GM08714 (cell line): Measurements from ENCODE around the gene PAQR4.
A peak's percentile ranks its signal among the peaks of the same experiment; 100 is the strongest.

ENCODE experiments used
- H3K4me3 ChIP-seq: fragments of 200-500 bp; sonication (Bioruptor generic); 2 replicates; pipeline ENCODE4 v1.5.1; 2014; ENCODE audit warnings: mild to moderate bottlenecking, low read length, inconsistent platforms
- ZNF274 ChIP-seq: IDR thresholded peaks from 2 replicates; pipeline ENCODE4 v1.6.1; 2012; ENCODE audit warnings: mild to moderate bottlenecking, low read depth, low read length

The PAQR4 gene

DNA sequence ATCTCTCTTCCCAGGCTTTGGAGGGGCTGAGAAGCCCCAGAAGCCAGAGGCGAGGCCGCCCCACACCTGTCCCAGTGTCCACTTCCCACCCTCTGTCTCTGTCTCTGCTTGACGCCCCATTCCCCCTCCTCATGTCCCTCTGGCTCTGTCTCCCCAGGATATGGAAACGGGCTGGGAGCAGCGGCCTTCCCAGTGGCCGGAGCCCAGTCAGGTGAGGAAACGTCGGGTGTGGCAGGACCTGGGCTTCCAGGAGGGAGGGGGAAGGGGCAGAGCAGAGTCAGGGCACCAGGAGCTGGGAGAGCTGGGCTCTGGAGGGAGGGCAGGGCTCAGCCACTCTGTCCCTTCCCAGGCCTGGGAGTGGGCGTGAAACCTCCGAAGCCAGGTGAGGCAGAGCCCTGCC, 21.7 kb downstream of the PAQR4 start:
- TF ChIP-seq ZNF274 = no peak
- no peak overlapping the region for H3K4me3 ChIP-seq

DNA sequence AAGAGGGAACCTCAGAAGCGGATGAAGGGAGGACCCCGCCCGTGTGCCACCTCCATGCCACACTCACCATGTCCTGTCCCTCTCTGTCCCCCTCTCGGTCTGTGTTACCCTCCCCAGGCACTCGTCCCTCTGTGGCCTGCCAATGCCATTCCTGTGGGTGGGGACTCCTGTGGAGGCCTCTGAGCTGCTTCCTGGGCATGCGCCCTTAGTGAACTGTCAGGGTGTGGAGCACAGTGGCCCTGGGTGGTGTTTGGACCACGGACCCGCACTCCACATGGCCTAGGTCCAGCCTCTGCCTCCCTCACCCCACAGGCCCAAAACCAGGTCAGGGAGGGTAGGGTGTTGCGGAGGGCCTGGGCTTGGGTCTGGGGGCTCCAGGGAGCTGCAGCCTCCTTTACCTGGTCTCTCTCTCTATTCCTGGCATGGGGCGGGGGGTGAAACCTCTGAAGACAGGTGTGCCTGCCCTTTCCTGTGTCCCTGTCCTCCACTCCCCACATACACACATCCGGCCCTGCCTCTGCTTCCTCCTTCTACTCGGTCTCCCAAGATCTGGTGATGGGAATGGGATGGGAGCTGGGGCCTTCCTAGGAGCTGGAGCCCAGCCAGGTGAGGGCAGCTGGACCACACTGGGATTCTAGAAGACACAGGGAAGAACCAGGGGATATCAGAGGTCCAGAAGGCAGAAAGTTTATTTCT, 22.6 kb downstream of the PAQR4 start:
- no peak for TF ChIP-seq ZNF274
- no peak overlapping the region for H3K4me3 ChIP-seq

DNA sequence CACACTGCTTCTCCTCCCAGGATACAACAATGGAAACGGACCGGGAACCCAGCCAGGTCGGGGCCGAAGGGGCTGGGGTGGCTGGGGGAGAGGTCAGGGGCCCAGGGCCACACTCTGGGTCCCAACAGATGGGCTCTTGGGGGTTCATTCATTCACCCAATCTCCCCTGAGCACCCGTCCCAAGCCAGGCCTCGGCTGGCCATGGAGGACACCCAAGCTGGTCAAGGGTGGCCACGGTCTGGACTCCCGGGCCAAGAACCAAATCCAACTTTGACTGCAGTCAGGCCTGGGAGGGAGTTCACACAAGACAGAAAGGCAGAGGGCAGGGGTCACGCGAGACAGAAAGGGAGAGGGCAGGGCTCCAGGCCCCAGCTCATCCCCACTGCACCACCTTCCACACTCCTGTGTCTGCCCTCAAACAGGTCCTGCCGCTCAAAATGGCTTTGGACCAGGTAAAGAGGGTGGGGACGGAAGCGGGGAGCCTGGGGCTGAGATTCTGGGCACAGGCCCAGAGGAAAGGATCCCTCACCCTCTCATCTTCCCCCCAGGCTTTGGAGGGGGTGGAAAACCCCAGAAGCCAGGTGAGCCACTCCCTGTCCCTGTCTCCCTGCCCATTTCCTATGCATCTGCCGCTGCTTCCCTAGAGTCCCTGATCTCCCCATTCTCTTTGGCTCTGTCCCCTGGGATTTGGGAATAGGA, 23.4 kb downstream of the PAQR4 start:
- TF ChIP-seq ZNF274 = no peak
- no peak overlapping the region for H3K4me3 ChIP-seq

DNA sequence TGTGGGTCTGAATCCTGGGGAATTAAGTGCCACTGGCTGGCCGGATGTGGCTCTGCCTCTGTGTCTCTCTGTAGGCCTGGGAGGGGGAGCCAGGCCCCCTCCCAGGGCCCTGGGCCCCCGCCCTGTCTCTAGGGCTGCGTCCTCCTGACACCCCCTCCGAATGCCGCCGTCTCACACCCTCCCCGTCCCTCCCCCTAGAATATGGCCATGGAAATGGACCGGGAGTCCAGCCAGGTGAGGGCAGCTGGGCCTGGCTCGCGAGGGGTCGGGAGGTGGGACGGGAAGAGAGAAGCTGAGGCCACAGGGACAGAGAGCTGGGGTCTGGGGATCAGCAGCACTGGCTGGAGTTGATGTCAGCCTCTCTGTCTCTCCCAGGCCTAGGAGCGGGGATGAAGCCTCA, 27.1 kb downstream of the PAQR4 start:
- no peak overlapping the region for H3K4me3 ChIP-seq
- no peak for TF ChIP-seq ZNF274

DNA sequence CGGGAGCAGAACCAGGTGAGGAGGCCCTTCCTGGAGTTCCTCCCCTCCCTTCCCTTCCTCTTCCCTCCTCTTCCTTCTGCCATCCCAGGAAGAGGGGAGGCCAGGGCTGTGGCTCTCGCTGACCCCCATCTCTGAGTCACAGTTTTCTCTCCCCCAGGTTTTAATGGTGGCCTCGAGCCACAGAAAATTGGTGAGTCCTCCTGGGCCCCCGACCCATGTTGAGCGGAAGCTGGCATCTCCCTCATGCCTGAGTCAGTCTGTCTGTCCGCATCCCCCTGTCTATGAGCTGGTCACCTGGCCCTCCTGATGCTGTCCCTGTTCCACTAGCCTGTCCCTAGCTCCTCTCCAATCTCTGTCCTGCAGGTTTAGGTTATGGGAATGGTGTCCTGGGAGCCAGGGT, 30.8 kb downstream of the PAQR4 start:
- TF ChIP-seq ZNF274 = no peak
- no peak overlapping the region for H3K4me3 ChIP-seq

DNA sequence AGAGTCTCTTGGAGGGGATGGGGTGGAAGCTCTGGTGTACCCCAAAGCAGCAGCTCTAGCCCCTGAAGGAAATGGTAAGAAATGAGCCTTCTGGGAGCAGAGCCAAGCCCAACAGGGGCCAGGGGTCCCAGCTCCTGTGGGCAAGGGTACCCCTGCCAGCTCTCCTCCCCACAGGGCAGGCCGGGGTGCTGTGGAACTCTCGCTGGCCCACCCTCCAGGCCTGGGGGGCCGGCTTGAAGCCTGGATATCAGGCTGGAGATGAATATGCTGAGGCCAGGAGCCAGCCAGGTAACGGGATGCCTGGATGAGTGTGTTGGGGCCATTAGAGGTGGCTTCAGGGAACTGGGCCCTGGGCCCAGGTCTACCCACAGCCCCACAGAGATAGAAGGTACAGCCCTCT, 31.4 kb downstream of the PAQR4 start:
- no peak overlapping the region for H3K4me3 ChIP-seq
- no peak for TF ChIP-seq ZNF274

DNA sequence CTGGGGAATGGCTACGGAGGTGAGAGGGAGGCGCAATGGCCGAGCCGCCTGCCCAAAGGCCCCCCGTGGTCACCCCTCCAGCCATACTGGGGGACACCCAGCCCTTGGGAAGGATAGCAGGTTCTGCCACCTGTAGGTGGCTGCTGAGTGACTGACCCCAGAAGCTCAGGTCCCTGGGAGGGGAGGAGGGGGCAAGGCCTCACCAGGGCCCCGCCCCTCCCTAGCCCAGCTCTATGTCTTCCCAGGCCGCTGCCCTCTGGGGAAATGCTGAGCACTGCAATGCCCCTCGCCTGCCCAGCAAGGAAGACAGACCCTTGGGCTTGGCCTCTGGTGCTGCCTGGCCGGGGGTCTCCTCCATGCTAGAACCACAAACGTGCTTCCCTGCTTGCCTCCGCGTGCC, 32.2 kb downstream of the PAQR4 start:
- TF ChIP-seq ZNF274 = no peak
- no peak overlapping the region for H3K4me3 ChIP-seq

DNA sequence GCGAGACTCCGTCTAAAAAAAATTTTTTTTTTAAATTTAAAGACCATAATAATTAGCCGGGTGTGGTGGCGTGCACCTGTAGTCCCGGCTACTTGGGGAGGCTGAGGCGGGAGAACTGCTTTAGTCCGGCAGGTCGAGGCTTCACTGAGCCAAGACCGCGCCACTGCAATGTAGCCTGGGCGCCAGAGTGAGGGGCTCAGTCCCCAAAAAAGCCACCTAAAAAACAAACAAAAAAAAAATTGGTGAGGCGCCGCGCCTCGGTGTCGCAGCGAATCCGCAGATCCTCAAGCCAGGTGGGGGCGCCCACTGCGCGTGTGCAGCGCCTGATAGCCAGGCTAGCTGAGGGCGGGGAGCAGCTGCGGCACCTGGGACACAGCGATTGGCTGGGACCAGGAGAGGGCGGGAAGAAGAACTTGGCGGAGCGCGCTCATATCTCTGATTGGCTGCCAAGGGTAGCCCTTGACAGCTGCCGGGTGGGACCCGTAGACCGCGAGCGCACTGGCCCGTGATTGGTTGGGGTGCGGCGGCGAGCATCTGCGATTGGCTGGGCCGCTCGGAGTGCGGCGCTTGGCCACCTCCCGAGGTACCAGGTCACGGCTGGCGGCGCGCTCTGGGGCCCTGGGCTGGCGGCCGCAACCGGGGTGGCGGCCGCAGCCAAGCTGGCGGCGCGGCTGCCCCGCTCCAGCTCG, 34.6 kb downstream of the PAQR4 start:
- no peak overlapping the region for H3K4me3 ChIP-seq
- no peak for TF ChIP-seq ZNF274

DNA sequence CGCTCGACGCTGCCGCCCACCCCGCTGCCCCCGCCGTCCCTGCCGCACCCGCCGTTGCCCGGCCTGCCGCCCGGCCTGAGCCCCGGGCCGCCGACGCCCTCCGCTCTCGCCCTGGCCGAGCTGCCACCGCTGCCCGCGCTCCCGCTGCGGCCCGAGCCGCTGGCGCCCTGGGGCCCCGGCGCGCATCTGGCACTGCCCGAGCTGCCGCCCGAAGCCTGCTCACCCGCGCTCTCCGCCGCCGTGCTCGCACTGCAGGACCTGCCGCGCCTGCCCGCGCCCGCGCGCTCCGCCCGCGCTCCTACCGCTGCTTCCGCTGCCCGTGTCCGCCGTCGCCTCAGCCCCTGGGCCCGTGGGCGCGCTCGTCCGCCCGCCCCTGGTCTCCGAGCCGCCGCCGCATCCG, 35.2 kb downstream of the PAQR4 start:
- TF ChIP-seq ZNF274 = no peak
- no peak overlapping the region for H3K4me3 ChIP-seq

DNA sequence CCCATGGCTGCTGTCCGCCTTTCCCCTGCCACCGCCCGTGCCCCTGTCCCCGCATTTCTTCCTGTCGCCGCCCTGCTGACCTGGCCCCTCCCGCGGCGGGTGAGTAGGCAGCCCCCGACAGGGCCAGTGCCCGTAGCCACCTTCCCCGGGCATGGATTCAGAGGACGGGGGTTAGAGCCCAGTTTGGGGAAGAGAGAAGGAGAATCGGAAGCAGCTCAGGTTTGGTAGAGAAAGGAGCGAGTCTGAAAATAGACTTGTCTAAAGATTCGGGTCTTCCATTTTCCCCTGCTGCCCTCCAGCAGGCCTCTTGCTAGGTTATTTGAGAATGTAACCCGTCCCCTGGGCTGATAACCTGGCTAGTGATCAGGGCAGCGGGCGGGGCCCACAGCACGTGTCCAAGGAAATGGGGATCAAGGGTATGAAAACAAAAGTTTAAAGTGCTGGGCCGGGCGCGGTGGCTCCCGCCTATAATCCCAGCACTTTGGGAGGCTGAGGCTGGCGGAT, 35.7 kb downstream of the PAQR4 start:
- H3K4me3 ChIP-seq = peak overlapping the region; percentile 51; the same call in 1 of the 2 replicates
- TF ChIP-seq ZNF274 = no peak

DNA sequence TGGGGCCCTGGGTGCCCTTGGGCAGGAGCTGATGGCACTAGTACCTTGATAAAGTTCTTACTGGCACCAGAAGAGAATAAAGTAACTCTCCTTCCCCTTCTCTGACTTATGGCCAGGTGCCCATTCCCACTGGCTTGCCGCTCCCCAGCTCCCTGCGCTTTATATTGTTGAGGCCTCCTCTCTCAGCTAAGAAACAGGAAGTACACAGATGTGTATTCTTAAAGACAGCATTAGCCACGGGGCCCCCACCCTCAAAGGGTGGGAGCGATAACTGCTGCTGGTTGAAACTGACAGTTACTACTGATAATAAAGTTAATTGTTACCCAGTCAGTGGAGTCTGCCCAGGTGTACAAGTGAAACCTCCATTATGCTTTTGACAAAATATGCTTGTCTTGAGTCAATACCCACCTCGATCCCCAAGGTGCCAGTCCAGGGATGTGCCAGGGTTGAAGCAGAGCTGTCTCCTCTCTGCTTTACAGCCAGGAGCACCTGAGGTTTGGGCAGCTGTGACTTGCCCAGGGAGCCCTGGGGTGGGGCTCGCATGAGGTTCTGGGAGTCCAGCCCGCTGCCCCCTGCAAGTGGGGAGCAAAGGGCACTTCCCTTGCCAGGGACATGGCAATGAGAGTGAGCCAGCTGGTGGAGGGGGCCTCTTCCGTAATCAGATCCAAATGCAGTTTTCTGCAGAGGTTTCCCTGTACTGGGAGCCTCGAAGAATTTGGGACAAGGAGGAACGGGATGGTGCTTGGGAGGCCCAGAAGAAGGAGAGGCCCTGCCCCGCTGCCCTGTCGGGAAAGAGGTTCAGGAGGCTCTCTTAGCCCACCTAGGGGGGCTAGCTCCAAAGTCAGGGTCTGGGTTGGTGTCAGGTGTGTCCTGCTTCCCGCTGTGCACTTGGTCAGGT, 38.2 kb downstream of the PAQR4 start:
- no peak for TF ChIP-seq ZNF274
- peak overlapping the region; percentile 35; the same call in 1 of the 2 replicates for H3K4me3 ChIP-seq

DNA sequence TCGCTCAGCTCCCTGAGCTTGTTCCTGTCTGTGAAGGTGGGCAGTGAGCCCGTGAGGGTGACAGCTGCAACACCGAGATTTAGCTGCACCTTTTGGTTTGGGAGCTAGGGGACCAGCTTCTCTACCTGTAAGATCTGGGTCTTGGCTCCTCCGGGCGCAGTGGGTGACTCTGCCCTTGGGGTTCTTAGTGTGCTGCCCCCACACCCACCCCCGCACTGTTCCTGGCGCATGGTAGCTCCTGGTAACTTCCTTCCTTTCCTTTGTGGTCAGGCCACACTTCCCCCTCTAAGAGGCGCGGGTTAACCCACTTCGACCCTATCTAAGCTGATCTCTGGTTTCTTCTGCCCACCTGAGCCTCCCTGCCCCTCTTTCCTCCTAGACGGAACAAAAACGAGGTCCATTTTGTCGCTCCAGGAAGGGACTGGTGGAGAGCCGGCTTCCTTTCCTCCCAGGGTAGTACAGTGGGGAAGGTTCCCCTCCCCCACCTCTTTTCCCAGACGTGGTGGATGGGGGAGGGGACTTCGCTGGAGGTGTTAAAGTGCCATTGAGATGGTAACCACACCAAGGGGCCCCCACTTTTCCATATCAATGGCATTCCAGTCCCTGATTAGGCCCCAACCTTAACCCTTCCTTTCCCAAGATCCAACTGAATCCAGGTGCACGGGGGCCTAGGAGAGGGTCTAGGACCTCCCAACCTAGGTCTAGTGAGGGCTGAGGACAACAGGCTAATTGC, 39.0 kb downstream of the PAQR4 start:
- no peak for TF ChIP-seq ZNF274
- no peak overlapping the region; the same call in 1 of the 2 replicates for H3K4me3 ChIP-seq

DNA sequence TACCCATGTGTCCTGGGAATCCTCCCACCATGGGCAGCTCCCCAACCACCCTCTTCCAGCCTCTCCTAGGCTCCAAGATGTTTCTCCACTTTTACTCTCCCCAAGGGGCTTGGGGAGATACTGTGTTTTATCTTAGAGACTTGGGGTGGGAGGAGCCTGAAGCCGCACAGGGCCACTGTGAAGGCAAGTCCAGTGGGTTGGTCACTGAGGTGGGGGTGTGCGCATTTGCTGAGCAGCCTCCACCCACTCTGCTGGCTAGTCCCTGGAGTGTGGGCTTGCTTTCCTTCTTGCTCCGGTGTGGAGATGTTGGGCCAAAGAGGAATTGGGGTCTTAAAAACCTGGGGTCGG, 39.5 kb downstream of the PAQR4 start:
- no peak for TF ChIP-seq ZNF274
- H3K4me3 ChIP-seq = no peak overlapping the region
